ENCODE data around the gene NPDC1. TPM values are rescaled to one million over a fixed set of nuclear protein-coding genes. Genes with fewer than 3 reads are reported as not detected.

Gene NPDC1
- total and polyA plus RNA-seq, 2 donors (not counting 1 experiment from before 2014, with no cell fraction given) = 9.0 to 15.7 TPM

- Histone ChIP-seq H3K4me1 (ENCODE audit: control insufficient read depth, extremely low read depth, insufficient read depth, low read length) (peaks cover 8% of the 10 kb centered on the region), H3K4me2 (ENCODE audit: extremely low read depth, insufficient read depth, low read length) (peak within 1 kb of the TSS; percentile 75), H3K27me3 (ENCODE audit: control insufficient read depth, insufficient read depth, low read length) (no peaks in the 10 kb centered on the region), H3K79me2 (ENCODE audit: control insufficient read depth, insufficient read depth, low read length) (peaks cover 22% of the 10 kb centered on the region), H3K9ac (ENCODE audit: insufficient read depth, low read length) (peak within 1 kb of the TSS; percentile 59), H2AFZ (ENCODE audit: low read length) (peak within 1 kb of the TSS; percentile 55), H4K20me1 (ENCODE audit: control insufficient read depth, extremely low read depth, insufficient read depth, low read length) (no peaks in the 10 kb centered on the region), H3K27ac (ENCODE audit: insufficient read depth, low read length) (peak within 1 kb of the TSS; percentile 44), H3K36me3 (ENCODE audit: control insufficient read depth, insufficient read depth, low read length) (peaks cover 31% of the 10 kb centered on the region), H3K9me3 (ENCODE audit: control insufficient read depth, insufficient read depth, low read depth, low read length) (no peaks in the 10 kb centered on the region), H3K4me3 (replicated peaks in 1 of 4; ENCODE audit: control extremely low read depth in 1 of 4, insufficient read depth in 1 of 4, low read depth in 3 of 4, low read length in 4 of 4) (peak within 1 kb of the TSS; percentile 61 to 80 (median 73))
- DNase-seq (ENCODE audit: low read depth in 2 of 2) = peak; percentile 57 to 60
- no peak for TF ChIP-seq EZH2 (IDR thresholded peaks at IDR 0.05; ENCODE audit: low read length, missing control alignments)
- TF ChIP-seq, protein P1, sequence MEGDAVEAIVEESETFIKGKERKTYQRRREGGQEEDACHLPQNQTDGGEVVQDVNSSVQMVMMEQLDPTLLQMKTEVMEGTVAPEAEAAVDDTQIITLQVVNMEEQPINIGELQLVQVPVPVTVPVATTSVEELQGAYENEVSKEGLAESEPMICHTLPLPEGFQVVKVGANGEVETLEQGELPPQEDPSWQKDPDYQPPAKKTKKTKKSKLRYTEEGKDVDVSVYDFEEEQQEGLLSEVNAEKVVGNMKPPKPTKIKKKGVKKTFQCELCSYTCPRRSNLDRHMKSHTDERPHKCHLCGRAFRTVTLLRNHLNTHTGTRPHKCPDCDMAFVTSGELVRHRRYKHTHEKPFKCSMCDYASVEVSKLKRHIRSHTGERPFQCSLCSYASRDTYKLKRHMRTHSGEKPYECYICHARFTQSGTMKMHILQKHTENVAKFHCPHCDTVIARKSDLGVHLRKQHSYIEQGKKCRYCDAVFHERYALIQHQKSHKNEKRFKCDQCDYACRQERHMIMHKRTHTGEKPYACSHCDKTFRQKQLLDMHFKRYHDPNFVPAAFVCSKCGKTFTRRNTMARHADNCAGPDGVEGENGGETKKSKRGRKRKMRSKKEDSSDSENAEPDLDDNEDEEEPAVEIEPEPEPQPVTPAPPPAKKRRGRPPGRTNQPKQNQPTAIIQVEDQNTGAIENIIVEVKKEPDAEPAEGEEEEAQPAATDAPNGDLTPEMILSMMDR (conservative IDR thresholded peaks at IDR 0.05 in 1 of 2, IDR thresholded peaks at IDR 0.05 in 1 of 2; ENCODE audit: low read depth in 1 of 2, low read length in 2 of 2) = no peak
Observed at GRCh38 chr9:137077010-137077747, 31.2 kb upstream of the NPDC1 start, which contains the start of gene UAP1L1. Gene UAP1L1 (plus strand): TSS chr9:137077517. CDS start chr9:137077533, 16 bp downstream.

- H4K20me1 ChIP-seq (ENCODE audit: control insufficient read depth, extremely low read depth, insufficient read depth, low read length) = no peaks in the 10 kb centered on the region
- H3K36me3 ChIP-seq (ENCODE audit: control insufficient read depth, insufficient read depth, low read length) = peaks cover 26% of the 10 kb centered on the region
- H3K4me2 ChIP-seq (ENCODE audit: extremely low read depth, insufficient read depth, low read length) = peak overlapping the region; percentile 59
- H2AFZ ChIP-seq (ENCODE audit: low read length) = peak overlapping the region; percentile 38
- DNase-seq (ENCODE audit: low read depth in 2 of 2) = no peak
- TF ChIP-seq EZH2 (IDR thresholded peaks at IDR 0.05; ENCODE audit: low read length, missing control alignments) = no peak
- H3K27me3 ChIP-seq (ENCODE audit: control insufficient read depth, insufficient read depth, low read length) = no peaks in the 10 kb centered on the region
- no peak overlapping the region for H3K9ac ChIP-seq (ENCODE audit: insufficient read depth, low read length)
- no peaks in the 10 kb centered on the region for H3K9me3 ChIP-seq (ENCODE audit: control insufficient read depth, insufficient read depth, low read depth, low read length)
- H3K79me2 ChIP-seq (ENCODE audit: control insufficient read depth, insufficient read depth, low read length) = peaks cover 22% of the 10 kb centered on the region
- no peak overlapping the region for H3K27ac ChIP-seq (ENCODE audit: insufficient read depth, low read length)
- H3K4me3 ChIP-seq (replicated peaks in 1 of 4; ENCODE audit: control extremely low read depth in 1 of 4, insufficient read depth in 1 of 4, low read depth in 3 of 4, low read length in 4 of 4) = peak overlapping the region in 2 of 4 experiments; percentile 19 to 79
- peaks cover 8% of the 10 kb centered on the region for H3K4me1 ChIP-seq (ENCODE audit: control insufficient read depth, extremely low read depth, insufficient read depth, low read length)
Observed at GRCh38 chr9:137076636-137077009, 30.6 kb upstream of the NPDC1 start.

GRCh38 chr9:137075275-137075775 lies 29.3 kb upstream of the NPDC1 start:
- H4K20me1 ChIP-seq (ENCODE audit: control insufficient read depth, extremely low read depth, insufficient read depth, low read length) = no peaks in the 10 kb centered on the region
- no peak overlapping the region for H2AFZ ChIP-seq (ENCODE audit: low read length)
- H3K27ac ChIP-seq (ENCODE audit: insufficient read depth, low read length) = no peak overlapping the region
- H3K9ac ChIP-seq (ENCODE audit: insufficient read depth, low read length) = no peak overlapping the region
- no peak overlapping the region for H3K4me2 ChIP-seq (ENCODE audit: extremely low read depth, insufficient read depth, low read length)
- H3K9me3 ChIP-seq (ENCODE audit: control insufficient read depth, insufficient read depth, low read depth, low read length) = no peaks in the 10 kb centered on the region
- no peaks in the 10 kb centered on the region for H3K27me3 ChIP-seq (ENCODE audit: control insufficient read depth, insufficient read depth, low read length)
- no peak for DNase-seq (ENCODE audit: low read depth in 2 of 2)
- H3K36me3 ChIP-seq (ENCODE audit: control insufficient read depth, insufficient read depth, low read length) = peaks cover 18% of the 10 kb centered on the region
- TF ChIP-seq, protein P1 (conservative IDR thresholded peaks at IDR 0.05 in 1 of 2, IDR thresholded peaks at IDR 0.05 in 1 of 2; ENCODE audit: low read depth in 1 of 2, low read length in 2 of 2) = no peak
- no peak for TF ChIP-seq EZH2 (IDR thresholded peaks at IDR 0.05; ENCODE audit: low read length, missing control alignments)
- no peak overlapping the region for H3K4me3 ChIP-seq (replicated peaks in 1 of 4; ENCODE audit: control extremely low read depth in 1 of 4, insufficient read depth in 1 of 4, low read depth in 3 of 4, low read length in 4 of 4)
- H3K4me1 ChIP-seq (ENCODE audit: control insufficient read depth, extremely low read depth, insufficient read depth, low read length) = peaks cover 13% of the 10 kb centered on the region
- peaks cover 22% of the 10 kb centered on the region for H3K79me2 ChIP-seq (ENCODE audit: control insufficient read depth, insufficient read depth, low read length)
